Esophagus muscularis mucosa (tissue), 4 donors: ENCODE data around the gene SETX. TPM values are rescaled to one million over a fixed set of nuclear protein-coding genes. Genes with fewer than 3 reads are reported as not detected.

Experiments
- DNase-seq: peaks from one replicate; pipeline ENCODE4 v3.0.0-alpha.2; 2017; ENCODE audit errors: extremely low spot score
- H3K27ac ChIP-seq, 4 donors: fragments of 200-600 bp; sonication (generic); replicated peaks in 1 of 4; 1 replicate in 3 of 4; 2 replicates in 1 of 4; pipeline ENCODE4 v1.5.1; 2016 to 2019; ENCODE audit warnings: mild to moderate bottlenecking in 1 of 4
- H3K27me3 ChIP-seq, 4 donors: fragments of 200-600 bp; sonication (generic); one replicate each; pipeline versions ENCODE4 v1.5.1 to v1.6.0; 2016 to 2019
- H3K36me3 ChIP-seq, 4 donors: fragments of 200-600 bp; sonication (generic); one replicate each; pipeline ENCODE4 v1.5.1; 2016 to 2019
- H3K4me1 ChIP-seq, 4 donors: fragments of 200-600 bp; sonication (generic); one replicate each; pipeline ENCODE4 v1.5.1; 2016 to 2019
- H3K4me3 ChIP-seq, 4 donors: fragments of 200-600 bp; sonication (generic); 1 replicate in 2 of 4; 2 replicates in 2 of 4; pipeline ENCODE4 v1.5.1; 2016 to 2019; ENCODE audit warnings: mild to moderate bottlenecking in 4 of 4, moderate library complexity in 1 of 4
- H3K9me3 ChIP-seq, 4 donors: fragments of 200-600 bp; sonication (generic); 1 replicate in 3 of 4; 2 replicates in 1 of 4; pipeline ENCODE4 v1.5.1; 2016 to 2019
- CTCF ChIP-seq, 3 experiments: fragments of 200-600 bp in 2 of 3; fragments of 450-650 bp in 1 of 3; sonication (generic) in 2 of 3; IDR thresholded peaks; one replicate each; pipeline ENCODE4 v1.5.1; 2017 to 2019; ENCODE audit warnings: antibody characterized with exemption in 3 of 3, mild to moderate bottlenecking in 2 of 3, moderate library complexity in 1 of 3
- EP300 ChIP-seq: sonication (generic); formaldehyde crosslinking; IDR thresholded peaks from one replicate; pipeline ENCODE4 v1.6.1; 2017; ENCODE audit warnings: antibody characterized with exemption
- POLR2A ChIP-seq: fragments of 450-650 bp; IDR thresholded peaks from one replicate; pipeline ENCODE4 v1.6.1; 2017; ENCODE audit warnings: antibody characterized with exemption, moderate library complexity, mild to moderate bottlenecking, low read depth
- POLR2AphosphoS5 ChIP-seq, 2 donors: sonication (generic); formaldehyde crosslinking; IDR thresholded peaks; one replicate each; pipeline ENCODE4 v1.6.1; 2017; ENCODE audit warnings: antibody characterized with exemption in 2 of 2
- WGBS: methylation state at CpG from one replicate; pipeline ENCODE4 v1.1.5; 2018; 5-methylcytosine and 5-hydroxymethylcytosine counted together
- intact Hi-C: fragments of 100-400 bp; cut with DNase I; formaldehyde crosslinking; loops from one replicate; pipeline ENCODE4 v1.15.1; 2023
- total RNA-seq, 4 donors: library from RNA; depleted of rRNA; stranded (reverse); fragments of >200 nt; gene quantifications; one replicate each; pipeline versions ENCODE4 v1.1.0 to v1.2.1, GENCODE V29; 2016

SETX gene
- 10 to 100 TPM; 44.1 to 46.9 (median 45.9) TPM for total RNA-seq

GRCh38 chr9:132354637-132355355 is at the start of gene SETX:
TSS of gene SETX (minus strand) at chr9:132354986. CDS start at chr9:132349428, 5,558 bp downstream.
- intact Hi-C loops: no loop called here
- Histone ChIP-seq H3K36me3 (peaks cover 17 to 35% (median 23%) of the 10 kb centered on the region in 4 donors), H3K4me3 (peak within 1 kb of the TSS; percentile 70 to 95 (median 86)), H3K27me3 (no peaks in the 10 kb centered on the region), H3K27ac (peak within 1 kb of the TSS; percentile 86 to 98 (median 90)), H3K9me3 (no peaks in the 10 kb centered on the region), H3K4me1 (peaks cover 25 to 45% (median 44%) of the 10 kb centered on the region in 4 donors)
- 0% methylated on average over 28 of the region's 82 CpGs for WGBS
- TF ChIP-seq POLR2A (peak; percentile 91), POLR2AphosphoS5 (IDR thresholded peaks at IDR 0.05) (peak; percentile 96 to 97), CTCF (IDR thresholded peaks at IDR 0.05) (no peak), EP300 (no peak)
- DNase-seq: peak; percentile 98

GRCh38 chr9:132404228-132404881 is 49.6 kb upstream of the SETX start:
- H3K36me3 ChIP-seq: peaks cover 12 to 44% (median 38%) of the 10 kb centered on the region in 4 donors
- 54% methylated on average over 9 of the region's 9 CpGs for WGBS
- H3K27ac ChIP-seq: no peak overlapping the region
- no peaks in the 10 kb centered on the region for H3K9me3 ChIP-seq
- no peak for DNase-seq
- peaks cover 0 to 4% (median 2%) of the 10 kb centered on the region in 4 donors for H3K27me3 ChIP-seq
- intact Hi-C loops: no loop called here
- TF ChIP-seq CTCF (IDR thresholded peaks at IDR 0.05) (no peak), POLR2AphosphoS5 (IDR thresholded peaks at IDR 0.05) (no peak), POLR2A (no peak), EP300 (no peak)
- no peak overlapping the region for H3K4me3 ChIP-seq
- H3K4me1 ChIP-seq: peaks cover 17 to 30% (median 24%) of the 10 kb centered on the region in 4 donors

GRCh38 chr9:132401824-132402223 is 47.0 kb upstream of the SETX start:
- Histone ChIP-seq H3K4me3 (no peak overlapping the region), H3K9me3 (no peaks in the 10 kb centered on the region), H3K27ac (no peak overlapping the region), H3K4me1 (peaks cover 12 to 22% (median 17%) of the 10 kb centered on the region in 4 donors), H3K27me3 (no peaks in the 10 kb centered on the region), H3K36me3 (peaks cover 34 to 68% (median 63%) of the 10 kb centered on the region in 4 donors)
- intact Hi-C loops: no loop called here
- TF ChIP-seq EP300 (no peak), POLR2A (no peak), POLR2AphosphoS5 (IDR thresholded peaks at IDR 0.05) (no peak), CTCF (IDR thresholded peaks at IDR 0.05) (no peak)
- DNase-seq: no peak
- WGBS: 96% methylated on average over 4 of the region's 4 CpGs

- WGBS: 87% methylated on average over 11 of the region's 11 CpGs
- intact Hi-C loops: no loop called here
- H3K36me3 ChIP-seq: peaks cover 76 to 100% (median 97%) of the 10 kb centered on the region in 4 donors
Observed at GRCh38 chr9:132395560-132395959, 40.8 kb upstream of the SETX start.

More at GRCh38 chr9:132395560-132395959, 40.8 kb upstream of the SETX start:
- Histone ChIP-seq H3K27me3 (no peaks in the 10 kb centered on the region), H3K9me3 (no peaks in the 10 kb centered on the region), H3K27ac (no peak overlapping the region), H3K4me1 (no peaks in the 10 kb centered on the region), H3K4me3 (no peak overlapping the region)
- DNase-seq: no peak
- no peak for TF ChIP-seq POLR2AphosphoS5 (IDR thresholded peaks at IDR 0.05)
- no peak for TF ChIP-seq EP300
- TF ChIP-seq CTCF (IDR thresholded peaks at IDR 0.05): no peak
- no peak for TF ChIP-seq POLR2A
